HG03354 (cell line): Measurements from ENCODE around the gene PALM3.

Source experiments
- ATAC-seq: cut with Tn5 transposase; IDR thresholded peaks from one replicate; pipeline ENCODE4 v1.9.1; 2021; ENCODE audit warnings: mild to moderate bottlenecking; ENCODE audit not compliant: unreplicated experiment, poor library complexity, severe bottlenecking

PALM3 gene

GRCh38 chr19:14089662-14090508 is 28.0 kb upstream of the PALM3 start:
- ATAC-seq, result peak; percentile 19

GRCh38 chr19:14089412-14089661 is 27.5 kb upstream of the PALM3 start:
- ATAC-seq, result no peak

- ATAC-seq, result no peak
These were observed 26.9 kb upstream of the PALM3 start for GRCh38 chr19:14088634-14089411.

DNA sequence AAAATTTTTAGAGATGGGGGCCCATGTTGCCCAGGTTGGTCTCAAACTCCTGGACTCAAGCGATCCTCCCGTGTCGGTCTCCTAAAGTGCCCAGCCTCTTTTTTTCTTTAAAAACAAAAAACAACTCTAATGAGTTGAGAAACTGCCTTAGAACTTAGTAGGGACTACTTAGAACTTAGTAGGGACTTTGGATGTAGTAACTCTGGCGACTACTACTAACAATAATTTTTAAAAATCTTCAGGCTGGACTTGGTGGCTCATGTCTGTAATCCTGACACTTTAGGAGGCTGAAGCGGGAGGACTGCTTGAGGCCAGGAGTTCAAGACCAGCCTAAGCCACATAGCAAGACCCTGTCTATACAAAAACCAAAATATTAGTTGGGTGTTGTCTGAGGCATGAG is 24.2 kb upstream of the PALM3 start:
- no peak for ATAC-seq

DNA sequence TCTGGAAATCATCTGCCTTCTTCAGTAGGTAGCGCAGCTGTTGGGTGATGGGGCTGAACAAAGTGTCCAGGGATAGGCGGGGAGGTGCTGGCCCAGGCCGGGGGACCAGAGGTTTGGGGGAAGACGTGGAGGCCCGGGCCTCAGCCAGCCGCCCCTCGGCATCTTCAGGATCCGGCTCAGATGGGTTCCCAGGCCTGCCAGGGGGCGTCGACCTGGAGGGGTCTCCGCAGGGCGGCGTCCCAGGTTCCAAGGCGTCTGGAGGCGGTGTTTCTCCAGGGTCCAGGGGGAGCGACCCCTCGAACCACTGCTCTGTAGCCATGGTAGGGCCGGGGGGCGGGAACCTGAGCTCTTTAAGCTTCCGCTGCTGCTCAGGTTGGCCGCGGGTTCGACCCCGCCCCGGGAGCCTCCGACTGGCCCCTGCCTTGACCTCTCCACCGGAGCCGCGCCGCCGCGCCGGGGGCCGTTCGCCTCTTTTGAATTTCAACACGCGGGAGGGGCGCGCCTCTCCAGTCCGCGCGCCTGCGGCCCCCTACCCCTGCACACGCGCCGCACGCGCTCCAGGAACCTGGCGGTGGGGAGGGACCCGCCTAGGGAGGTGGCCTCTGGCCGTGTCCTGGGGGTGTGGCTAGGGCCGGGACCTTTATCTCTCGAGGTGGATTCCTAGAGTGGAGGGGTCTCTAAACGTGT is 23.6 kb upstream of the PALM3 start, which contains the start of gene C19orf67:
Gene C19orf67 (minus strand): TSS at position 475 of the 687 bp plus-strand sequence. CDS start 156 bp downstream, at position 319.
- no peak for ATAC-seq

GRCh38 chr19:14082675-14082960 is 20.7 kb upstream of the PALM3 start:
- no peak for ATAC-seq

GRCh38 chr19:14081797-14082674 is 20.2 kb upstream of the PALM3 start:
- no peak for ATAC-seq

DNA sequence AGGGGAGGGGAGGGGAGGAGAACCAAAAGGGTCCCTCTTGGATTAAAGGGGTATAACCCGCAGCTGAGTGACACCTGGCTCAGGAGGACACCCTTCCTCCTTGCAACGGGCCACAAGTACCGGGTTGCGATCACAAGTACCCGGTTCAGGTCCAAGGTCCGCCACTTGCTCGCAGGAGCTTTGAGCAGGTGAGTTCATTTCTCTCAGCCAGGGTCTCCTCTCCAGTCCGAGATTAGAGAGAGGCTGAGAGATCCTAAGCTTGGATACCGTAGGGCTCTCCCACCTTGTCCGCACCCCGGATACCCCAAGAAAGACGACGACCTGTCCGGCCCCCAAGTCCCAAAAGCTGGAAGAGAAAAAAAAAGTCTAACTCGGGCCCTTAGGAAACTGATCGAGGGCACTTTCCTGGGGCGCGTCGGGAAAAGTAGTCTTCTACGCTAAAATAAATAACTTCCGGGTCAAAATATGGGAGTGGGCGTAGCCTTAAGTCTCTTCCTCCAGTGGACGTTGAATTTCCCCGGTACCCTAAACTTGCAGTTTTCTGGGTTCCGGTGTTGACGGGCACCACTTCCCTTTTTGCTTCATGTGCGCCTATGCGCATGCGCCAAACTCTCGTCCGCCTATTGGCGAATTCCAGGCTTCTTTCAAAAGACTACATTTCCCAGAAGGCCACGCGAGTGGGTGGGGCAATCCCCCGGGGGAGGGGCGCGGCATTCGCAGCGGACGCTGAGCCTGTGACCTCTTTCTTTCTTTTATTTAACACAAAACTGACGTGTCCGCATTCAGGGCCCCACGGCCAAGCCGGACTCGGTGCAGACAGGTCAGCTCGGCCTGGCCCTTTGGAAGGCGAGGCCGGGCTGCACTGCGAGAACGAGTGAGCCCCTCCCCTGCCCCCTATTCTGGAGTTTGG is 19.3 kb upstream of the PALM3 start:
- ATAC-seq, result peak; percentile 86

DNA sequence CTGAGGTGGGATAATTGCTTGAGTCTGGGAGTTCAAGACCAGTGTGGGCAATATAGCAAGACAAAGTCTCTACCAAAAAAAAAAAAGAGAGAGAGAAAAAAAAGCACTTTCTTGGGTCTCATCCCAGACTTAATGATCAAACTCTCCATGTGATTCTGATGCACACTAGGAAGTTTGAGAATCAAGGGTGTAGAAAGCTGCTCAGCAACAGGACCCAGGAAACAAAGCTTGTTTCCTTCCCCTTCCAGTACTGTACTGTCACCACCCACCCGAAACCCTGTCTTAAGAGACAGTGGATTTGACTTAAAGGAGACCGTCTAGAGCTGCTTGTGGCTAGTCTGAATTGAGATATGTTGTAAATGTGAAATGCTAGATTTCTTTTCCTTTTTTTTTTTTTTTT is 16.5 kb upstream of the PALM3 start:
- ATAC-seq, result no peak

DNA sequence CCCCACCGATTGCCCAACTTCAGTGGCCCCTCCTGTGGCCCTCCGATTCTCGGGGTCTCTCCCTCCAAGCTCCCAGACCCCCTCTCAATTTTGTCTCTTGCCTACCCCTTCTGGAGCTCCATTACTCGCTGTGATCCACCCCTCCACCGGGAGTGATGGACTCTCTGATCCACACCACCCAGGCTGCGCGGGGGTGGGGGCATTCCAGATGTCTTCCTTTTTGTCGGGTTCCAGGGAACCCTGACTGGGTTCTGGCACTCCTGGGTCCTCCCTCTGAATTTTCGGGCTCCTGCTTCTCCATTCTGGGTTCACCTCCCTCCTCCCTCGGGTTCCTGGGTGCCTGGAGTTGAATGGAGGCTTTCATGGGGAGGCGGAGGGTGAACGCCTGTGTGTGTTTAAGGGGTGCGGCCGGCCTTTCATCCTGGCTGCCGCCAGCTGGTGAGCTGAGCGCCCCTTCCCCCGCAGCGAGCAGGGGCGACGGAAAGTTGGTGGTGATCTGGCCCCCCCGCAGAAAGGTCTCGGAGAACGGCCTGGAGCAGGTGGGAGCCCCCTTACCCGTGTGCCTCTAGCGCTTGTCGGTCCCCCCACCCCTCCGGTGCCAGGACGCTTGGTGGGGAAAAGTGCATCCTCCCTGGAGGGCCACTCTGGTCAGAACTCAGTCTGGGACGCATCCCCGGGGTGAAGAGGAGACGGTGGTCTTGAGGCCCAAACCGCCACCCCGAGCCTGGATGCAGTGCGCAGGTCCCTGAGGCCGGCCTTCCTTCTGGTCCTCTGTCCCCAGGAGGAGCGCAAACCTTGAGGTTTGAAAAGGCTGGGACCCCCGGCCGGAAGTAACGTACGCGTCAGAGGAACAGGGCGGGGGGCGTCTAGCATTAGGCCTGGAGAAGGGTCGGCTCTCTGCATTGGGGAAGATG is 12.3 kb upstream of the PALM3 start:
- ATAC-seq, result no peak

DNA sequence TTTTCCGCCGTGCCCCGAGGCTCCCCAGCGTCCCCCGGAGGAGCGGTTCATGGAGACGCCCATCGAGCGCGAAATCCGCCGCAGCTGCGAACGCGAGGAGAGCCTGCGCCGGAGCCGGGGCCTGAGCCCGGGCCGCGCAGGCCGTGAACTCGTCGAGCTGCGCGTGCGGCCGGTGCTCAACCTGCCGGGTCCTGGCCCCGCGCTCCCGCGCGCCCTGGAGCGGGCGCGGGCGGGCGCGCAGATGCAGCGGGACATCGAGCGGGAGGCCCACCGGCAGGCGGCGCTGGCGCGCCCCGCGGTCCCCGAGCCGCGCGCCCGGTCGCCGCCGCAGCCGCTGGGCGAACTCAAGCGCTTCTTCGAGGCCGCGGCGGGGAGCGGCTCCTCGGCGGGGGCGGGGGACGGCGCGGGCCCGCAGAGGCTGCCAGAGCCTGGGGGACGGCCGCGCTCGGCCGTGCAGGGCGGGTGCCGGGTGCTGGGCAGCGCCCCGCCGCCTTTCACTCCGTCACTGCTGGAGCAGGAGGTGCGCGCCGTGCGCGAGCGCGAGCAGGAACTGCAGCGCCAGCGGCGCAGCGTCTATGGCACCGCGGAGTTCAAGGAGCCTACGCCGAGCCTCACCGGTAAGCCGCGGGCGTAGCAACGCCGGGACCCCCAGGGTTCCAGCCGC is 11.5 kb upstream of the PALM3 start:
- ATAC-seq, result no peak

DNA sequence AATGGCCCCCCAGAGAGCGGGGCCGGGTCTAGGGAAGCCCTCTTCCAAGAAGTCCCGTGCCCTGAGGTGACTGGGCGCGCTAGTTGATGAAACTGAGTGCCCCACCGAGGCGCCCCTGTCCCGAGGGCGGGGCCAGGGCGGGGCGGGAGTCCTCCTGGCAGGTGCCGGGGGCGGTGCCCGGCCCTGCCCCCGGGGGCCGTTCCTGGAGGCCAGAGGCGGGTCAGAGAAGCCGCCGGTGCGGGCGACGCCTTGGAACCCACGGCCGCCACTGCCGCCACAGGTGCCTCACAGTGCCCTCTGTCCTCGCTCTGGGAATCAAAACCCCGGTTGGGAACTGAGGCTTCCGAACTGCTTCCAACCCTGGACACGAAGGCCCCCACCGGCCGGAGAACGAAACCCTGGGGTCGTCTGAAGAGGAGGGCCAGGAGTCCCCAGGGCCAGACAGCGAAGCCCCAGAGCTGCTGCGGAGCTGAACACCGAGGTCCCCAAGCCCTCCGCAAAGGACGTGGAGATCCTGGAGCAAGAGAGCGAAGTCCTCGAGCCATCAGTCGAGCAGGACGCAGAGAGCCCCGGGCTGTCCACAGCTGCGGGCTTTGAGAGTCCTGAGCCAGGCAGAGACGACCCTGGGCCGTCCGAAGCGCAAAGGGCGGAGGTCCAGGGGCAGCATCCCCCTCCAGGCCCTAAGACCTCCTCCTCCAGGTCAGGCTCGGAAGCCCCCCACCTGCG is 10.8 kb upstream of the PALM3 start, which contains the start of gene MISP3:
Gene MISP3 (plus strand): TSS at position 252 of the 726 bp plus-strand sequence. CDS start 524 bp downstream, outside the sequence.
- peak; percentile 20 for ATAC-seq

- ATAC-seq, result no peak
These were observed 8.6 kb upstream of the PALM3 start for GRCh38 chr19:14070268-14071050.

GRCh38 chr19:14066134-14066533 is 4.3 kb upstream of the PALM3 start:
- no peak for ATAC-seq

DNA sequence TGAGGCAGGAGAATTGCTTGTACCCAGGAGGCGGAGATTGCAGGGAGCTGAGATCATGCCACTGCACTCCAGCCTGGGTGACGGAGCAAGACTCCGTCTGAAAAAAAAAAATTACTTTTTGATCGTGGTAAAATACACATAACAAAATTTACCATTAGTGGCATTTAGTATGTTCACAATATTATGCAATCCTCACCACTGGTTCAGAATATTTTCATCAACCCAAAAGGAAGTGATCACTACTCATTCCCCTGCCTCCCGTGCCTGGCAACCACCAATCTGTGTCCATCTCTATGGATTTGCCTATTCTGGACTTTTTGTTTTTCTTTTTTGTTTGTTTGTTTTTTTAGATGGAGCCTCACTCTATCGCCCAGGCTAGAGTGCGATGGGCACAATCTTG is 1.2 kb upstream of the PALM3 start:
- ATAC-seq, result no peak

- no peak for ATAC-seq
These were observed 631 bp upstream of the PALM3 start for GRCh38 chr19:14062558-14062855.
